NOMO-1 (cell line): ENCODE measurements around the gene ASPSCR1.

Experiments
- DNase-seq, 2 experiments: peaks; one replicate each; lab custom pipeline; 2025; ENCODE audit not compliant: unreplicated experiment in 2 of 2; lab: John Stamatoyannopoulos, UW

ASPSCR1 gene

GRCh38 chr17:81977211-81977808, at the start of gene ASPSCR1:
Gene ASPSCR1, plus strand, starts transcription at chr17:81977629. Its CDS starts 18 bp downstream, at chr17:81977647.
- DNase-seq: peak; percentile 65 to 80

DNA sequence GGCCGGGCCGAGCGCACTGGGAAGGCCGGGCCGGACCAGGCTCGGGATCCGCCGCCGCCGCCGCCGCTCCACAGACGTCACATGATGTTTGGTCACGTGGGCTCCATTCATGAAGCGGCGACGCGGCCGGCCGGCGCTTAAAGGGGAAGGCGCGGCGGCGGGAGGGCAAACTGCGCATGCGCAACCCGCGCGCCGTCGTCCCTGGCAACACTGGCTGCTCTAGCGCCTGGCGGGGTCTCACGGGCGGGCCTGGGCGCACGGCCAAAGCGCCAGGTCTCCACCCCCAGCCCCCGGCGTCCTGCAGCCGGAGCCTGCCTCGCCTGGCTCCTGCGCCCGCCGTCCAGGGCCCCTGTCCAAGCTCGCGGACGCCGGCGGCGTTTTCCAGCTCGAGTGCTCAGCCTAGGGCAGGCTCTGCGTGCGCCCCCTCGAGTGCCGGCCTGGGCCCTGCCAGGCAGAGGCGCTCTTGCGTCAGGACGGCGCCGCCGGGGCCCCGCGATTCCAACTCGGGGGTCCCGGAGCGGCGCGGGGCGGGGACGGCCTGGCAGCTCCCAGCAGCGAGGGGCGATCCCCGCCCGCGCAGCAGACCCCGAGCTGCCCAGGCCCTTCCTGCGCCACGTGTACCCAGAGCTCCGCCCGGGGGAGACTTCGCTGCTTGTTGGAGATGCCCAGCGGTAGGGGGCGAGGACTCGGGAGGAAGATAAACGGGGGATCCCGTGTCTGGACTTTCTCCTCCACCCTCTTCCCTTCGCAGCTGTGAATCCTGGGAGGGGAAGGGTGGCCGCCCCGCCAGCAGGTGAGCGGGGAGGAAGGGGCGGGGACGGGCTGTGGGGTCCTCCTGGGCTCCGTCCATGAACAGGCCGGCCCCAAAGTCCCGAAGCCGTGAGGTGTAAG, 49.5 kb upstream of the ASPSCR1 start, which contains the start of gene MAFG:
Gene MAFG, minus strand, starts transcription at position 83 of the 891 bp plus-strand sequence. CDS start 4,550 bp downstream, outside the sequence.
- peak; percentile 86 to 90 for DNase-seq

DNA sequence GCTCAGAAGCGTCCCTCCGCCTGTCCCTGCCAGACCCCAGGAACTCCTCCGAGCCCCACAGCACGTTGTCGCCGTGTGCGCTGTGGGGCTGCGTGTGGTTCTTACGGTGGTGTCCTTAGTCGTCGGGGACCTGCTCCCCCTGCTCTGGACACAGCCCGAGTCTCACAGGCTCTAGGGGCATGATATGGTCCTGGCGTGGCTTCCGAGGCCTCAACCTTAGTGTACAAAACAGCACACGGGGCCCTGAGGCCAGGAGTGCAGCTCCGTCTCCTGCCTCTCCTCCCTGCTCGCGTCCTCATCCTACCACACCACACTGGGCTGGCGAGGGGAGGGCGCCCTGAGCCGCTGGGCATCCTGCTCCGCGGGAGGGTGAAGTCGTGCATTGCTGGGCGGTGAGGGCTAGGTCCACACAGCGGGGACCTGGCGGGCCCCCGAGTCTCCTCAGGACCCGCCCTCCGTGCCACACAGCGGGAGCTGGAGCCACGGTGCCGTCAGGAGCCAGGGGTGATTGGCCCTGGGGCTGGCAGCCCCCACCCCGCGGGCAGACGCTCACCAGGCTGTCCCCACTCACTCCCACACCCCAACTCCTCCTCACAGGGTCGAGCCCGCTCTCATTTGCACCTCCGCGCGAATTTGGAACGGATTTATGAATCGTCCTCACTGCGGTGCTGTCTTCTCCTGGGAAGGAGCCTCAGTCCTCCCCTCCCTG, 48.7 kb upstream of the ASPSCR1 start:
- no peak for DNase-seq

DNA sequence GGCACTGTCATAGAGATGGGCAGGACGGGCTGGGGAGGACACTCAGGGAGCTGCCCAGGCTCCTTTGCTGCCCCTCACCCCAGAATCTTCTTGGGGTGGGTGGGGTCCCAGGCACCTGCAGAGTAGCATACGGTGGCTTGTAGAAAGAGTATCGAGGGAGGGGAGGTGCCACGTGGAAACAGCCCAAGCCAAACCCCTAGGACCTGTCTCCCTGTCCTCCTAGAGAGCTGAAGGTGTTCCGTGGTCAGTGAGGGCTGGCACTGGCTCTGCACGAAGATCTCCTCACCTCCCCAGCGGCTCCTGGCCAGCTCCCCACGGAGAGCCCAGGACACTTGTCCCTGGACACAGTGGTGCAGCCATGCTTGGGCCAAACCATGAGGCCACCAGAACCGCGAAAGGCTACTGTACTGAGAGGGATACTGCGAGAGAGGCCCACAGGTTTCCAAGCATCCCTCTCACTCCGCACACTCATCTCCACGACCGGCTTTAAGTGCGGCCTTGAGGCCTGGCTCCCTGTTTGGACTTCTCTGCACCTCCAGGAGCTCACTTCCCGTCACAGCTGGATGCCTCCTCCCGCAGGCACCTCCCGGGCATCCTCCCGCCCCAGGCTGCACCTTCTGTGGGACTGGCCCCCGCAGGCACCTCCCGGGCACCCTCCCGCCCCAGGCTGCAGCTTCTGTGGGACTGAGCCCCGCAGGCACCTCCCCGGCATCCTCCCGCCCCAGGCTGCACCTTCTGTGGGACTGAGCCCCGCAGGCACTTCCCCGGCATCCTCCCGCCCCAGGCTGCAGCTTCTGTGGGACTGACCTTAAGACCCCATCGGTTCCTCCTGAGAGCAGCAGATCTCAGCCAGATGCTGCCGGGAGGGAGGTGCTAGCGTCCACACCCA, 47.9 kb upstream of the ASPSCR1 start:
- no peak for DNase-seq

- no peak for DNase-seq
Observed at GRCh38 chr17:81930142-81931125, 47.0 kb upstream of the ASPSCR1 start.

DNA sequence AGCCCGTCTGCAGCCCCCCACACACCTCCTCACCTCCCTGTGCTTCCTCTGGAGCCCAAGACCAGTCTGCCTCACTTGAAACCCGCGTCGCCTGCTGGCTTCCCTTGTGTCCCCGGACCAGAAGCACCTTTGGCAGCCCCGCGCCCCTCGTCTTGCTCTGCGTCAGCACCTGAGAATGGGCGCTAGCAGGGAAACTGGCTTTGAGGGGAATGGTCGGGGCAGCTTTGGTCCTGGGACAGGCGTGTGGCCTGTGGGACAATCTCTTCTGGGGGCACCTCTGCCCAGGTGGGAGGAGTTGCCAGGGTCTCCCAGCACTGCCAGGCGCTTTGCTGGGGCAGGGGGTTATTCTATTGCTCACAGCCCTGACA, 46.3 kb upstream of the ASPSCR1 start:
- DNase-seq: no peak

DNA sequence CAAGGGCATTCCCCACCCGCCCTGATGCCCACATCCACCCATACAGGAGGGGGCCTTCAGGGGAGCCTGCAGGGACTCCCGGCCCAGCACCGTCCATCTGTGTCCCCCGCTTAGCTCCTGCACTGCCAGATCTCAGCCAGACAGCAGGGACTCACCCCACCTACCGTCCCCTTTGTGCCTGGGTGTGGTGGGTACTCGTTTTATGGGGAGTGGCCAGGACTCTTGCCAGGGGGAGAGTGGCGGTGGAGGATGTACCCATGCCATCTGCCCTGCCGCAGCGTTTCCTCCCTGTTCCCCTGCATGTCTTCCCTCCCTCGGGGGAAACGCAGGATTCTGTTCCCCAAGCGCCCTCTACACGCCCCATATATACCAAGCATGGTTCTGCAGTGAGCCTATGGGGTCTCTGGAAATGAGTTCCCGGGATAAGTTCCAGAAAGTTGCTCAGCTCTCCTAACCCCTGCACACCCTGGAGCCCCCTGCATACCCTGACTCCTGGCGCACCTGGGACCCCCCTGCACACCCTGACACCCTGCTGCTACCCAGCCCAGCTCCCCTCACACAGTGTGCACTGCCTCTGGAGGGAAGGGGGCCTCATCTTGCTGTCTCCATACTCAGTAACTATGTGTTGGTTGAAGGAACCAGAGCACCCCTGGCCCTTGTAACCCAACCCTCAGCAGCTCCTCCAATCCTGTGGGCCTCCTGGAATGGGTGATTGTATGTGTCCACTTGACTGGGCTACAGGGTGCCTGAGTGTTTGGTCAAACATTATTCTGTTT, 45.7 kb upstream of the ASPSCR1 start:
- DNase-seq: no peak

GRCh38 chr17:81932333-81932983, 45.0 kb upstream of the ASPSCR1 start:
- no peak for DNase-seq

DNA sequence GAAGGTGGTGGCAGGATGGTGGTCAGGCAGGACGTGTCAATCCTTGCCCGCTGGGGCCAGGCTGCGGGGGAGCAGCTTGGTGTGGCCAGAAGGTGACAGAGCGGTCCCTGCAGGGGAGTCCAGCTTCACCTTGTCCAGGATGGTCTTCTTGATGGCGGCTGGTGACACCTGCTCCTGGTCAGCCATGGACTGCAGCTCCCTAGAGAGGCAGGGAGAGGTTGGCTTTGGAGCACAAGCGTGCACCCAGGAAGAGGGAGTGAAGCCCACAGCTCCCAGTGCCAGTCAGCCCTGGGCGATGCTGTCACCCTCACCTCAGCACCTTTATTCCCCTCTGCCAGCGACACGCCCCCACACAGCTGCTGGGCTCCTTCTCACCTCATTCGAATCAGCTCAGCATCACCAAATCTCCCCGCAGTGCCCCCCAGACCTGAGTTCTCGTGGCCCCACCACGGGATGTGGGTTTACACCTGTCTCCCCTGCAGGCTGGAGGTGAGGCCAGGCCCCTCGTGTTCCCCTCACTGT, 44.2 kb upstream of the ASPSCR1 start:
- DNase-seq: no peak

DNA sequence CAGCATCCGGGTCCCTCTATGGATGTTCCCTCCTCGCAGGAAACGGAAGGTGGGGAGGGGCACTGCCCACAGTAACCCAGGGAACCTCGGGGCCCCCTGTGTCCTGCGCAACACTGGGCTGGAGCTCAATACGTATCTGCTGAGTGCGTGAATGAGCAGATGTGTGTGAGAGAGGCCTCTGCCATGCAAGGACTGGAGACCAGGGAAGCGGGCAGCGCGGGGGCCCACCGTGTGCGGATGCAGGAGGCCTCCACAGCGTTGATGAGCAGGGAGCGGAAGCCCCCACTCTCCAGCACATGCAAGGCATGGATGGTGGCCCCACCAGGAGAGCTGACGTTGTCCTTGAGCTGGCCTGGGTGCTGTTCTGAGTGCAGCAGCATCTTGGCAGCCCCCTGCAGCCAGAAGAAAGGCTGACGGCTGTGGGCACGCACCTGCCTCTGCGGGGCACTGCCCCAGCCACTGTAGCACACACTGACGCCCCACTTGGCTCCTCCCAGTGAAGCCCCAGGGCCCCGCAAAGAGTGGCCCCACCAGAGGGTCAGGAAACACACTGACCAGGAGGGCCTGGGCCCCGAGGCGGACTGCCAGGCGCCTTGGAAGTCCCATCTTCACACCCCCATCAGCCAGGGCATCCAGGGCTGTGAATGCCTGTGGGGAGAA, 43.2 kb upstream of the ASPSCR1 start:
- DNase-seq: no peak

DNA sequence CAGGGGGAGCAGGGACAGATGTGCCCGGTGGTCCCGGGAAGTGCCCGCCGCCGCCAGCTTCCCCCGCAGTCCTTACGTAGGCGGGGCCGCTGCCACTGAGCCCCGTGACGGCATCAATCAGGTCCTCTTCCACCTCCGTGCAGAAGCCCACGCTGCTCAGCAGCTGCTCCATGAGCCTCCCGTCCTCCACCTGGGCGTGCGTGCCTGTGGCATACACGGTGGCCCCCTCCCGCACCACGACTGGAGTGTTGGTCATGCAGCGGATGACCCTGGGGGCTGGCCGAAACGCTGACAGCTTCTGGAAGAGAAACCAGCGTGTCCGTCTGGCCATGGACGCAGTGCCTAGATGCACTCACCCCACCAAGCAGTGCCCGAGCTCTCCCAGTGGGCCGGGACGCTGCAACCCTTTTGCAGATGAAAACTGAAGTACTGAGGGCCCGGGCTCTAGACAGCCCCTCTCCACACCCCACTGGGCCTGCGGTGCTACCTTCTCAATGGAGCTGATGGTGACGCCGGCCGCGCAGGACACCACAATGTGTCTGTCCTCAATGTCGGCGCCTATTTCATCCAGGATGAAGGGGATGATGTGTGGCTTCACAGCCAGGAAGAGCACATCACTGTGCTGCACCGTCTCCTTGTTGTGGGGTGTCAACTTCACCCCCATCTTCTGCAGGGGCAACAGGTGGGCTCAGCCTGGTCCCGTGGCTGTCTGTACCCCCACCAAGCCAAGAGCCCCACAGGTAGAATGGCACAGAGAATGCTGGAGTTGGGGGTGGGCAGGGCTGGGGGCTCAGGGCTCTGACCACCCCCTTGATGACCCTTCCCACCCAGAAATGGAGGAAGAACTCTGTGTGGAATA, 42.4 kb upstream of the ASPSCR1 start:
- DNase-seq: no peak

DNA sequence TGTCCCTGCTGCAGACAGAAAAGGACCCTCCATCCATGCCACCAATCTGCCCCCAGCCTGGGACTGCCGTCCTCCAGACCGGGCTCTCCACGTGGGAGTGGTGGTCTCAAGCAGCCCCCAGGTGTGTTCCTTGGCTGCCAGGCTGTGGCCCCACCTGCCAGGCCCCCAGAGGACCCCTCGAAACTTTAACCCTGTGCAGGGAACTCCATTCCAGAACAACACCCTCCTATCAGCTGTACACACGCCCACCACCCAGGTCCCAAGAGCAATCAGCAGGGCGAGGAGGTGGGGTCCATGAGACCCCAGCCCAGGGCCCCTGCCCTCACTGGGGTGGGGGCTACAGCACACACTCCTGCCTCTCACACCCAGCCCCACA, 41.7 kb upstream of the ASPSCR1 start:
- DNase-seq: no peak

- DNase-seq: no peak
Observed at GRCh38 chr17:81939218-81939617, 38.2 kb upstream of the ASPSCR1 start.

DNA sequence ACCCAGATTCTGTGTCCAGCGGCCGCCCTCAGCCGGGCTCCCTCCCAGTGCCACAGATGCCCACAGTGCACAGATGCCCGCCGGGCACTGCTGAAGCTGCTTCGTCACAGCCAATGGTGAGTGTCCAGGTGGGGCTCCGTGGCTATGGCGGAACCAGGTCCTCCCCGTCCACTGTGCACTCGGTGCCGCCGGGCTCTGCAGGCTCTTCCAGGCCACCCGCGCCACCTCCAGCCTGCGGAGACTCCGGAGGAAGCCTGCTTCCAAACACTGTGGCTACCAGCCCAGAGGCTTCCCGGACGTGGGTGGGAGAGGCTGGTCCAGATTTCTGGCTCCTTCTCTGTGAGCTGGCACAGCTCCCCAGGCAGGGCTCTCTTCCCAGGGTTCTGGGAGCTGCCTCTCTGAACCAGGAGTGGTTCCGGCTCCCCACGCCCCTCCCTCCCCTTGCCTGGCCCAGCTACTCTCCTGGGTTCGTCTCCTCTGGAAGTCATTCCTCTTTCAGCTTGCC, 37.5 kb upstream of the ASPSCR1 start:
- no peak for DNase-seq

DNA sequence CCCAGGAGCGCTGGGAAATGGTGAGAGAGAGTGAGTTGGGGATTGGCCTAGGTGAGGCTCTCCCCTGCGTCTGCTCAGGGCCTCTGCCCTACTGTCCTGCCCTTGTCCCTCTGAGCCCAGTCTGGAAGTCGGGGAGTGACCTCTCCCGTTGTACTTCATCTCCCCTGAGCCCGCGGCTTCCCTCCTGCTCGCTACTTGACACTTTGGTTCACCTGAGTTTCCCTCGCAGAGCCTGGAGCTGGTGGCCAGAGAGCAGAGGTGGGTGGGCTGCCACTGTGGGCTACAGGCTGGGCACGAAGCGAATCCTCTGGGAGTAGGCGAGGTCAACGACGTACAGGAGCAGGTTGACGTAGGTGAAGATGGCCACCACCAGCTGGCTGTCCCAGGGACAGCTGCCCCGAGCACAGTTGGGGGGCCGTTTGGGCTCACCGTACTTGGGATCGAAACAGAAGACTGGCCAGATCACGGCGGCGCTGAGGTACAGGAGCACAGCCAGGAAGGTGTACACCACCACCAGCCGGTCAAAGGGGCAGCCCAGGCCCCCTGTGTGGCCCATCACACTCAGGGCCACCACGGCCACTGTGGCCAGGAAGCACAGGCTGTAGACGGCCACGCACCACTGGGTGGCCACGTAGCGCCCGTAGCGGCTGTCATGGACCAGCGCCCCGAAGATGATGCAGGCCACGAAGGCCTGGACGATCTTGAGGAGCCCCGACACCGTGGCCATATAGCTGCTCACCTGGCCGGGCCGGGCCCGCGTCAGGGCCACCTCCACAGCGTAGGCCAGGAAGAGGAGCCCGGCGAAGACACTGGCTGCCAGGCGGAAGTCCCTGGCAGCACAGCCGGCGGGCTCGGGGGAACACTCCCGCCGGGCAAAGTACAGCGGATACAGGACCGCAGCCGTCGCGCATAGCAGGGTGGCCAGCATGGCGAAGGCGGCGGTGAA, 36.6 kb upstream of the ASPSCR1 start:
- no peak for DNase-seq
